HG02938 (cell line): ENCODE data around the gene HSD17B3.
"Not testable (repeated sequence)": the region's sequence is repeated elsewhere in the genome, so short reads cannot be mapped to it uniquely, and the experiment has no call there.

Experiments
- ATAC-seq: cut with Tn5 transposase; IDR thresholded peaks from one replicate; pipeline ENCODE4 v1.9.1; 2021; ENCODE audit warnings: mild to moderate bottlenecking, moderate library complexity; ENCODE audit not compliant: unreplicated experiment

The HSD17B3 gene

DNA sequence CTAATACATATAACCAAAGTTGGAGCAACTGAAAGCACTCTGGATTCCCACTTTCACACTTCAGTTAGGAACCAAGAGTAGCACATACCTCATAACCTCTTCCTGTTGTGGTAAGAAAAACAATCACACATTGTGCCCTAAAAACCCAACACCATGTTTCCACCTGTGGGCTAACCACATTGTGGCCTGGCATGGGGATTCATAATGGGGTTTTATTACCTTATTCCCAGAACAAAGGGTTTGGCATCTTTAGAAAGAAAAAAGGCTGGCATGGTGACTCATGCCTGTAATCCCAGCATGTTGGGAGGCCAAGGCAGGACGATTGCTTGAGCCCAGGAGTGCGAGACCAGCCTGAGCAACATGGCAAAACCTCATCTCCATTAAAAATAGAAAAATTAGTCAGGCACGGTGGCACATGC lies 60.6 kb downstream of the HSD17B3 start:
- no peak for ATAC-seq

DNA sequence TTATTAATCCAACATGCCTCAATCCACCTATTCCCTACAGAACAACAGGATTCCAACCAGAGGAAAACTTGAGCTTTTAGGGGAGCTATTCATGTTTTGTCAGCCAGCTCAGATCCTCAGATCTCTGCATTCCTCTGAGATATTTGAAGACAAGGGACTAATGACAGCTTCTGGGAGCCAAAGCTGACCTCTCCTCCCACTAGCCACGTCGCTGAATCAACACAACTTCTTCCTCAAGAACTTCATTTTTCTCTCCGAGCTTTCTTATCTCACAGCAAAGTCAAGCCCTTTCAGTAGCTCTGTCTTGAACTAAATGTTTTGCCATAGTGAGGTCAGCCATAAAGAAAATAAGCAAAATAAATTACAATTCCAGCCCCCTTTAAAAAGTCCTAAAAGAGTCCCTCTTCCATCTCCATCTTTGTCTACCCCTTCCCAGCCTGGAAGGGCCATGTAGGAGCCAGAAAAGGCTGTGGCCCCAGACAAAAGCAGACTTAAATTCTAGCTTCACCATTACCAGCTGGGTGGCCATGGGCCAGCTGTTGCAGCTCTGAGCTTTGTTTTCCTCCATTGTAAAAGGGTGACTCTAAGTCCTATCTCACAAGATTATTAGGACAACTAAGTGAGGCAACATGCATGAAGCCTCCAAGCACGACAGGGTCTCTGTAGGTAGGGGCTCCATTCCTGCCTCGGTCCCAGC lies 65.0 kb downstream of the HSD17B3 start:
- no peak for ATAC-seq

DNA sequence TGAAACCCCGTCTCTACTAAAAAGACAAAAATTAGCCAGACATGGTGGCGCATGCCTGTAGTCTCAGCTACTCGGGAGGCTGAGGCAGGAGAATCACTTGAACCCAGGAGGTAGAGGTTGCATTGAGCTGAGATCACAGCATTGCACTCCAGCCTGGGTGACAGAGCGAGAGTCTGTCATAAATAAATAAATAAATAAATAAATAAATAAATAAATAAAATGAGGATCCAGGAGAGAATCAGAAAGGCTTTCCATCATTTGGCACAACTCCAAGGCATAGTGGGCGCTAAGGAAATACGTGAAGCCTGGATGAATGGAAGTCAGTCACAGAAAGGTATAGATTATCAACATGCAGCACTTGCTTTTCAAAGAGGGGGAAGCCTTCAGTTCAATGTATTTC lies 65.6 kb downstream of the HSD17B3 start:
- not testable (repeated sequence) for ATAC-seq

DNA sequence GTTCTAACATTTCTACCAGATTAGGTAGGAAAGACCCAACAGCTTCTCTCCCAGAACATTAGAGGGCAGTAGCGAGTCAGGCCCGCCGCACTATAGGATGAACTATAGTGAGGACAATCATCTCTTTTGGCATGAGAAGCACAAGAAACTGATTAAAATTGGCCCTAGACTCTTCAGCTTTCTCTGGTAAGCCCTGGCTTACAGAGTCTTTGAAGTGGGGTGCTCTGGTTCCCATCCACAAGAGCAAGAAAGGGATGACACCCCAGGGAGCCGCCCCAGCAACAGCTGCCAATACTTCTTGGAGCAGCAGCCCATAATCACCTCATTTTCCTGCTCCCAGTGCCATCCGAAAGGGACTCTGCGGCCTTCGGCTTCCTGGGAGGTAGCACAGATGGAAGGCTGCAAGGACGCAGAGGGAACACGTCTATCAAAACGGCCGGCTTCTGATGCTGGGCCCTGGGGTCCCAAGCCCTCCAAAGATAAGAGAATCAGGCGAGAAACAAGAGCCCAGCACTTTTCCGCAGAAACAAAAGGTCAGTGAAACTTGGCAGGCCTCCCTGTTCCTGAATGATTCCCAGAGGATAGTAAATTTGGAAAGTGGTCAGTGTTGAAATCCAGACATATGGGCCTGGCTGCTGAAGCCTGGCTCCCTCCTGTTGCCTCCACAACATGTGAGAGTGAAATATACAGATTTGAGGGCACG lies 69.3 kb downstream of the HSD17B3 start:
- no peak for ATAC-seq

DNA sequence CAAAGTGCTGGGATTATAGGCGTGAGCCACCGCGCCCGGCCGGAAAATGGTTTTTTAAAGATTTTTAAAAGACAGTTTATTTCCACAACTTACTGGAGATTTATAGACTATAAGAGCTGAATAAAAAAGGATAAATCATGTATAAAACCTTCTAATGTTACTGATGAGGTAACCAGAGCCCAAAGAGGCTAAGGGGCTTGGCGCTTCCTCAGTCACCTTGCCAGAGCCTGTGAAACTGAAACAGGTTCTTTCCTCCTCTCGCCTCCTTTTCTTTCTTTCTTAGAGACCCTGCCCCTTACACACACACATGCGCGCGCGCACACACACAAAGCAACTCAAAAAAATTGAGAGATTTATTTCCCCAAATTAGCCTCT lies 69.8 kb downstream of the HSD17B3 start:
- ATAC-seq, result no peak

DNA sequence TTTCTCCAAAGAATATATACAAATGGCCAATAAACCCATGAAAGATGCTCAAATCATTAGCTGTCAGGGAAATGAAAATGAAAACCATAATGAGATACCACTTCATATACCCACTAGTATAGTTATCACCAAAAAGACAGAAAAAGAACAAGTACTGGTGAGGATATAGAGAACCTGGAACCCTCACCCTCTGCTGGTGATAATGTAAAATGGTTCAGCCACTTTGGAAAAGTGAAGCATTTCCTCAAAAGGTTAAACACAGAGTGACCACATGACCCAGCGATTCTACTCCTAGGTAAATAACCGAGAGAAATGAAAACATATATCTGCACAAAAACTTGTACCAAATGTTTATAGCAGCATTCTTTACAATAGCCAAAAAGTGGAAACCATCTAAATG lies 72.0 kb downstream of the HSD17B3 start:
- ATAC-seq, result no peak

DNA sequence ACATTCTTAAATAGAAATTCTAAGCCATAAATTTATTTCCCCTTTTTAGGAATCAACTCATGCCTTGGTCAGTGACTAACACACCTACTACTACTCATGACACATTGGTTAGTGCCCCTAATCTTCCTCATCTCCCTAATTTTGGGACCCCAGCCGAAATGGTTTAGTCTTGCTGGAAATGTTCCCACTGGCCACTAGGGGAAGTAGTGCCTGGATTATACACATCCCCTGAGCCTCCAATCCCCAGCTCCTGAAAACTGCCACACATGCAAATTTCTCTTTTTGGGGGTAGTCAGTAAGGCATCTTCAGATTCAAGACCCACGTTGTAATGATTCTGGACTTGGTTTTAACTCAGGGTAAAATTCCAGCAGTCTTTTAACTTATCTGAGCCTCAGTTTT lies 79.8 kb downstream of the HSD17B3 start:
- ATAC-seq, result no peak

DNA sequence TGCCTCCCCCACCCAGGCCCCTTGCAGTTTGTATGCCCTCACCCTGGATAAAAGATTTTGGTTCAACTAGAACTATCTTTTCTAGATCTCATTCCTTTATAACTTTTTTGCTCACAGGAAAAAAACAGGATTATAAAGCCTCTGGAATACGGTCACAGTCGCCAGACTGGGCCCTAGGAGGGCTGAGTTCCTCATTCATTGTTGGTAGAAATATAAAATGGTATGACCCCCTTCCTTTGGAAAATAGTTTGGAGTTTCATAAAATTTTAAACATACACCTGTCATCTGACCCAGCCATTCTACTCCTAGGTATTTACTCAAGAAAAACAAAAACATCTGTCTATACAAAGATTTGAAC lies 82.1 kb downstream of the HSD17B3 start:
- ATAC-seq, result no peak

DNA sequence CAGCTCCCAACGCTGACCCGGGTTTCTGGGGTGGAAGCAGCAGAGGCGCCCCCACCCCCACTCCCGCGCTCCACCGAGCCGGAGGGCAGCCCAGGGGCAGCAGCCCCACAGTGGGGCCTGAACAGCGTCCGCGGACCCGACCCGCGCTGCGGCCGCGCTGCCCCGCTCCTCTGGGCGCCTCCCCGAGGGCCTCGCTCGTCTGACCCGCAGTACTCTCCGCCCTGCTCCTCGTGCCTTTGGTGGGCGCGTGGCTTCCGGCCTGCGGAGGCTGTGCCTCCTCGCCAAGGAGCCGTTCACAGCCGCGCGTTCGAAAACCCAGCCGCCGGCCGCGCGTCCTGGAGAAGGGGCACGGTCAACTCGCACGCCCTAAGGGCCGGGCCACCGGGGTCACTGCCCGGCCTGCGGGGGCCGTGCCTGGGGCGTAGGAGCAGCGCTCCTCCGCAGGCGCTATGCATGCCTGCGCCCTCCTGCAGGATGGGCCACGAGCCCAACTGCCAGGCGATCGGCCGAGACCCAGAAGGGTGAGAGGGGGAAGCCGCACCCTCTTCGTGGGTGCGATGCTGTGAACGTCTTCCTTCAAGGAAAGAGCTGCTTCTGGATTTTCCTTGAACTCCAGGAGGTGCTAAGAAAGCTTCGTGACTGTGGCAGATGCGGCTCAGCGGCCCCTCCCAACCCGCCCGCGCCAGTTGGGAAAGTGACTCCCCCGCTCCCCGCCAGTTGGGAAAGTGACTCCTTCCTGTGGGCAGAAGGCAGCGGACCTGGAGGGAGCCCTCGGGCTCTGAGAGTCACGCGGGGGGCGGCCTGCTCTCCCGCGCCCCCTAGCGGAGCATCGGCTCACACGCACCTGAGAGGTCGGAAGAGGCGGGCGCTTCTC lies 82.7 kb downstream of the HSD17B3 start:
- no peak for ATAC-seq

DNA sequence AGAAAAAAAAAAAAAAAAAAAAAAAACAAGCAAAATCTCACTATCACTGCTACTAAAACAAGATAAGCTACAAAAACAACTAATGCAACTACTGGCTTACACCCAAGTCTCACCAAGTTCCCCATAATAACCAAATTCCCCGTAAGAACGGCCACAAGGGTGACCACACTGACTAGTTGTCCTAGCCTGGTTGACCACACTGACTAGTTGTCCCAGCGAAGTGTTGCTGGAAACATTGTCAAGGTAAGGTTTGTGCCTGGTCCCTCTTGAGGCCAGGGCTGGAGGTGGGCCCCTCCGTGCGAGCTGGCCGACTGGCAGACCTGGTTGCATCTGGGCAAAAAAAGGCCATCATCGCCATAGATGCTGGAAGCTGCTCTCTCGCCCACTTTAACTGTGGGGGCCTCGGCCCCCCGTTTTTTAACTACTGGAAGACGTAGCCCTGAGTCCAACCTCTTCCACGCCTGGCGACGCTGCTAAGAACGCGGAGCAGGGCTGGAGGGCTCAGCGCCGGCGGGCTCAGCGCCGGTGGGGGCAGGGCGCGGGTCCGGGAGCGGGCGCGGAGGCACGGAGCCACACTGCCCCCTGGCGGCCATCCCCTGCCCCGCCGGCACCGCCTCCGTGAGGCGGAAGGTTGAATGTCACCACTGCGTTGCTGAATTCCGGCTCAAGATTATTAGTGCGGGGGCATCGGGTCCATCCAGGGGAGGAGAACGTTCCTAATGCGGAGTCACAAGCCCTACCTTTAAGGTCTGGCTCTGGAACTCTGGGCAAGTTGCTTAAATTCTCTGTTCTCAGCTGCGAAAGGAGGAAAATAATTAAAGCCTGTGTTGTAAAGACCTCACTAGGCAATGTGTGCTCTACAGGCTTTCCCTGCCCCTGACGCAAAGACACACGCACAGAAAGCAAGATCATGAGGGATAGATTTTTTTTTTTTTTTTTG lies 84.0 kb downstream of the HSD17B3 start:
- no peak for ATAC-seq

DNA sequence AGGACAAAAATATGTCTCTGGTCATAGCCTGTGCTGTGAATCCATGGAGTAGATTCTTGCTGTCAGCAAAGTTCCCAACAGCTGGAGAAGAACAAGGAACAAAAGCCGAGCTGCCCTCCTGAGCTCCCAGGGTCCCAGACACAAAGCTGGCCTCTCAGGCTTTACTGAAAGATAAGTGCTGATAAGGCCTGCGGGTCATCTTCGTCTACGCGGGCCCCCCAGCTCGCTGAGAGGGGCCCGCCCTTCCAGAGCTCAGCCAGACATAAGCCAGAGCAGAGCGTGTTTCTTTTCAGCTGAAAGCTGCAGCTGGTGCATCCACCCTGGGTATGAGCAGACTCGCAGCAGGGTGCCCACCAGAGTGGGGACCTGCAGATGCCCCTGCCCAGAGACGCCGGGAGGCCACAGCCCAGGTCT lies 84.7 kb downstream of the HSD17B3 start:
- no peak for ATAC-seq

DNA sequence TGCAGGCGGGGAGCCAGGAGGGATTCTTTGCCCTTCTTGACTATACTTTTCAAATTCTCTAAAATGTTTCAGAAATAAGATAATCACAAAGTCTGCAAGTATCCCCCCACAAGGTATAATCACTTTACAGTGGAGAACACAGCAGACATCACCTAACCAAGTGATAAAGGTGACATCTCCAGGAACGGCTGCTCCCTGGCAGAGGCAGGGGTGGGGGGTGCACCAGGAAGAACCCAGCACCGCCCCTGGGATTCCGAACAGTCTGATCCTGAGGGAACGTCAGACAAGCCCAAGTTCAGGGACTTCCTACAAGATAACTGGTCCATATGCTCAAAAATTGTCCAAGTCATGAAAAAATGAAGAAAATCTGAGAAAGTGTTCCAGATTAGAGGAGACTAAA lies 85.4 kb downstream of the HSD17B3 start:
- ATAC-seq, result no peak

DNA sequence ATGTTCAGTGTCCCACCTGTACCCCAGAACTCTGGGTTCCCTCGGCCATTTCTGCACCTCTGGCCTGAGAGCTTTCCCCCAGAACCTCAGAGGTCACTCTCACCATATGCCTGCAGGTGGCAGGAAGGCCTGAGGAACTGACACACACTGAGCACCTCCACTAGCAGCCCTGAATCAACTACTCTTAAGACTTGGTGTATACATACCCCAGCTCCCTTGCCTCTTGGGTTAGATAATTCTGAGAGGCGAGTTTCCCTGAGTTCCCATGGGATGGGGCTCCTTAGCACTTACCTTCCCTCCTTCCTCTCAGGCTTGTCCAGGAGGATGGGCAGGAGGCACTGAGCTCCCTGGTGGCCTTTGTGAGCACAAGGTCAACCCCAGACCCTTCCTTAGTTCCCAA lies 86.1 kb downstream of the HSD17B3 start:
- ATAC-seq, result no peak

DNA sequence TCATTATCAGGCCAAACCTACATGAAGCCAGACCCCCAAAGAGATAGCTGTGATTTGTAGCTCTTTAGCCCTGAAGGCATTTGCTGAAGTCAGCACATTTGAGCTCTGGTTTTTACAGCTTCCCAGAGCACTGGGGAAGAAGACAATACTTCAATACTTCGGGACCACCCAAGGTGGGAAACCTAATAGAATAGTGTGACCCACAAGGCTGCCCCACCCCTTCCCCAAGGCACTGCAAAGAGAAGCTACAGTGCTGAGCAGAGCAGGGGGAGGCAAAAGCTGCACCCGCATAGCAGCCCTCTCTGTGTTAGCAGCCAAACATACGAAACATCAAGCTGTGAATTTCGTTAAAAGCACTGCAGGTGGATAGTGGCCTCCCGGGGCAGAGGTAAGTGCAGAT lies 87.3 kb downstream of the HSD17B3 start:
- ATAC-seq, result no peak

DNA sequence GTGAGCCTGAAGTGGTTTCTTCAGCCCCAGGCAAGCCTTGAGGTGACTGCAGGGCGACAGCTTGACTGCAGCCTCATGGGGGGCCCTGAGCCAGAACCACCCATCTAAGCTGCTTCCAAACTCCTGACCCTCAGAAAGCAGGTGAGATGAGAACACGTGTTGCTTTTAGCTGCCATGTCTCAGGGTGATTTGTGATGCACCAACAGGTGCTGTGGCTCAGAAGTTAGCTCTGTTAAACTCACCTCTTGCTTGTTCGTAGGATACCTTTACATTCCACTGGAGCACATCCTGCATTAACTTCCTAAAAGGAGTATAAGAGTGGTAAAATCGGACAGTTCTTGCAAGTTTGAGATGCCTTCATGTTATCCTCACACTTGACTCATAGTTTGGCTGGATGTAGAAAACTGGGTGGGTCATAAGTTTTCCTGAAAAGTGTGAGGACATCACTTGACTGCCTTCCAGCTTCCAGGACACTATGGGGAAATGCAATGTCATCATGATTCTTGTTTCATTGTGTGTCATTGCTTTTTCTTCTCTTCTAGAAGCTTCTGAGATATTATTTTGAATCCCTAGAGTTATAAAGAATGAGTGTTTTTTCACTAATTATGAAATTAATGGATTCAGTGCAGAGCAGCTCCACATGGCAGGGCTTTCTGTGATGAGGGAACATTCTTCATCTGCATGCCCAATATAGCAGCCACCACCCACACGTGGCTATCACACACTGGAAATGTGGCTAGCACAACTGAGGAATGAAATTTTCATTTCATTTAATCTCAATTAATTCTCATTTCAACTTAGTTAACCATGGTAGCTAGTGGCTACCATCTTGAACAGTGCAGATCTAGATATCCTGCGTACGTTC lies 92.3 kb downstream of the HSD17B3 start:
- no peak for ATAC-seq

DNA sequence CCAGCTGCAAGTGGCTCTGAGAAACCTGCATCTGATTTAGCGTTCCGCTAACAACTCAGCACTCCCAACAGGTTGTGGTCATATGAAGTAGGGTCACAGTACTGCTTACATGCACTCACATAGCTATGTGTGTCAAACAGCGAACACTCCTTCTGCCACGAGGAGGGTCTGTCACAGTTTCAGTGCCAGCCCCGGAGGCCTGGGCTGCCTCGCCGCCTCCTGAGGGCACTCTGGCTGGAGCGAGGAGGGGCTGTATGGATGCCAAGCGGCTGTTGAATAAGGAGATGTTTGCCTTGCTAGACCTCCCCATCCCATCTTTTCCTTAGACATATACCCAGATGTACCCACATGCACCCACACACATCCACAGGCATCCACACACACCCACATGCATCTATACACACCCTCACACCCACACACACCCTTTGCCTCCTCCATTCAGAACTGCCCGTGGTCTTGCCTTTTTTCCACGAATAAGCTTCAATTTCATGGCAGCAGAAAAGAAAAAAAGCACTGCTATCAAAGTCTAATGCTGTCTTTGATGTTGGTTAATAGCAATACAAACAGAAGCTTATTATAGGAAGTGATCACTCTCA lies 95.7 kb downstream of the HSD17B3 start:
- ATAC-seq, result no peak

DNA sequence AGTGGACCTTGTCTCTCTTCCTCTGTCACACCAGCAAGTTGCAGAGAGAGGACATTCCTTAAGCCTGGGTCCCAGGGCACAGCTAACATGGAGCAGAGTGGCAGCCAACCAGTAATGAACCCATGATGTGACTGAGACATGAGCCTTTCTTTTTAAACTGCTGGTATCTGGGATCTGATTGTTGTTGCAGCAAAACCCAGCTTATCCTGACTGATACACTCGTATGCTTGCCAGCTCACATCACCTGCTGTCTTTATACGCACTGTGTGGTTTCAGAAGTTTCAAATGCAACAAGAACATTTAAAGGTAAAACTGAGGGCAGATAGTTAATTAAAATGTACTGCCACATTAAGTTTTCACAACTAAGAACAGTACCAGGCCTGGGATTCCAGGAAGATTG lies 97.1 kb downstream of the HSD17B3 start:
- ATAC-seq, result no peak

DNA sequence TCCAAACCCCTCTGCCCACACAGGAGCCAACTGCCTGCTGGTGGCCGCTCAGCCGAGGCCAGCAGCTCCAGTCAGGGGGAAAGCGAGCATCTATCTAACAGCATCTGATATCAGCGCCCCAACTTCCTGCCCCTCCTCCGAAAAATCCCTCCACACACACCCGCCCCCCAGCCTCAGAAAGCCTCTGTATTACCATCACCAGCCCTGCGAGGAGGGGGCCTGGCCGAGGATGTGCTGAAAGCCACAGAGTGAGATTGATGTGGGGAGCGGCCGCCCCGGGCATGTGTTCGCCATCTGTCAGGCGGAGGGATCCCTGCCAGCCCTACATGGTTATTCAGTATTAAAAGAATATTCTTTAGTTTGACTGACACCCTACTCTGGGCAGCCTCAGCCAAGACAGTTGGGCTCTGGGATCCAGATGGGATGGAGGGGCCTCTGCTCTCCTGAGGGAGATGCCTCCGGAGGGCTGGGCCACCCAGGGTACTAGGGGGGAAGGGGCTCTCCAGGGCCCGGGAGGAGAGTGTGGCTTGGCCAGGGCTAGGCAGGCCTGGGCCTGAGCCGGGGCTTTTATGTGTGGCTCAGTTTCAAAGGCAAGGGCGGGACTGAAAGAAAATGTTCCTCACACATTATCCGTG lies 98.0 kb downstream of the HSD17B3 start:
- no peak for ATAC-seq
